Esophagus mucosa (tissue), 1 donor: ENCODE measurements around the gene INAFM2. TPM values are rescaled to one million over a fixed set of nuclear protein-coding genes. Genes with fewer than 3 reads are reported as not detected.

Experiments
- ATAC-seq: fragments of 200-7000 bp; cut with Tn5 transposase; one replicate; pipeline ENCODE4 v1.9.1; 2020
- total RNA-seq: library from RNA; stranded (reverse); gene quantifications from one replicate; pipeline ENCODE4 v1.2.4, GENCODE V29; 2023
- donor health status: DM: yes; HTN: yes; CAD: no.

The INAFM2 gene
- total RNA-seq, 1 donor from 2014 or later, result 7.1 TPM

GRCh38 chr15:40287968-40288367, 35.5 kb upstream of the INAFM2 start:
- ATAC-seq, result no peak

GRCh38 chr15:40289140-40289775, 34.2 kb upstream of the INAFM2 start:
- no peak for ATAC-seq

DNA sequence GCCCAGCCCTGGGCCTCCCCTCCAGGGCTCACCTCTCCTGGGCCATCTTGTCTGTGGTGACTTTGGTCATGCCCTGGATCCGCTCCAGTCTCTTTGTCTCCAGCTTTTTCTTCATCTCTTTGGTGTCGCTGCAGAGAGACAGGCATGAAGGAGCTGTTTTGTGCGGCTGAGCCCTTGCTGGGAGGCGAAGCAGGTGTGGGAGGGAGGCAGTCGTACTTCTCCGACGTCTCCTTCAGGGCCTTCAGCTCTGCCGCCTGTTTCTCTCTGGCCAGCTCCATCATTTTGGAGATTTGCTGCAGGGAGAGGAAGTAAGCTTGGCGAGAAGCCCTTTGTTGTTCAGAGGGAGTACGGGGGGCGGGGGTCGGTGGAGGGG, 33.0 kb upstream of the INAFM2 start:
- ATAC-seq, result no peak

- peak; percentile 71 for ATAC-seq
Measured at GRCh38 chr15:40290918-40291574, 32.4 kb upstream of the INAFM2 start.

GRCh38 chr15:40292246-40292645, 31.2 kb upstream of the INAFM2 start:
- ATAC-seq, result no peak

- no peak for ATAC-seq
Measured at GRCh38 chr15:40293006-40293405, 30.5 kb upstream of the INAFM2 start.

DNA sequence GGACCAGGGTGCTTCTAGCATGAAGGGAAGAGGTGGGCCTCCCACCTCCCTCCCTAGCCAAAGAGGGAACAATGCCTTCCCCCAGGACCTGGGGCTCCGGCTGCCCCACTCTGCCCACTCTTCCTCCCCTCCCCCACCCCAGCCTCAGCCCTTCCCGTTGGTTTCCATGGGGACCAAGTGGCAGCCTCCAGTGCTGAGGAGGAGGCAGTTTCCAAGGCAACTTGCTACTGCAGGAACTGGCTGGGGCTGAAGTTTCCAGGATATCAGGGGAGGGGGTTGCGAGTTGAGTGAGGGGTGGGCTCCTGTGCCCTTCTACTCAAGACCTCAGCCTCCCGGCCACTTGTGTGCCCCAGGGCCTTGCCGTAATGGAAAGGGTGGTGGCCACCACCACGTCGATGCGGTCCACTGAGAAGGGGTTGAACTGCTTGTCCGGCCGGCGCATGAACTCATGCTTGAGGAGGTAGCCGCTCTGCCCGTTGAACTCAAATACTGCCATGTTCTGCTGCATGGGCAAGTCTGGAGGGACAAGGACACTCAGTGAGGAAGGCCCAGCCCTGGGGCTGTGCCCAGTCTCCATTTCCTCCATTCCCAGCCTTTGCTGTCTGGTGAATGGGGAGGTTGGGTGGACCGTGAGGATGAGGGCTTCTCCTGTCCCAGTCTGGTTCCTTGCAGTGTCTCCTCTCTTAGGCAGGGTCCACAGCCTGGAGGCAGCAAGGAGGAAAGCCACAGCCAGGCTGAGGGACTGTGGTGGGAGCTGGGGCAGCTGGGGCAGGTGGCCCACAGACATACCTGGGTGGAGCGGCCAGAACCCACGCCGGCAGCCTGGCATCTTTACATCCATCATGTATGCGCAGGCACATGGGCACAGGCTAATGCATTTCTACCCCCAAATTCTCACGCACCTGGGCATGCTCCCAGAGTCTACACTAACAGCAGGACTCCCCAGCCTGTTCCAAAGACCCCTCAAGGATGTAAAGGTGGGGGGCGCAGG, 29.3 kb upstream of the INAFM2 start:
- ATAC-seq, result no peak

- ATAC-seq, result no peak
Measured at GRCh38 chr15:40295297-40295696, 28.2 kb upstream of the INAFM2 start.

DNA sequence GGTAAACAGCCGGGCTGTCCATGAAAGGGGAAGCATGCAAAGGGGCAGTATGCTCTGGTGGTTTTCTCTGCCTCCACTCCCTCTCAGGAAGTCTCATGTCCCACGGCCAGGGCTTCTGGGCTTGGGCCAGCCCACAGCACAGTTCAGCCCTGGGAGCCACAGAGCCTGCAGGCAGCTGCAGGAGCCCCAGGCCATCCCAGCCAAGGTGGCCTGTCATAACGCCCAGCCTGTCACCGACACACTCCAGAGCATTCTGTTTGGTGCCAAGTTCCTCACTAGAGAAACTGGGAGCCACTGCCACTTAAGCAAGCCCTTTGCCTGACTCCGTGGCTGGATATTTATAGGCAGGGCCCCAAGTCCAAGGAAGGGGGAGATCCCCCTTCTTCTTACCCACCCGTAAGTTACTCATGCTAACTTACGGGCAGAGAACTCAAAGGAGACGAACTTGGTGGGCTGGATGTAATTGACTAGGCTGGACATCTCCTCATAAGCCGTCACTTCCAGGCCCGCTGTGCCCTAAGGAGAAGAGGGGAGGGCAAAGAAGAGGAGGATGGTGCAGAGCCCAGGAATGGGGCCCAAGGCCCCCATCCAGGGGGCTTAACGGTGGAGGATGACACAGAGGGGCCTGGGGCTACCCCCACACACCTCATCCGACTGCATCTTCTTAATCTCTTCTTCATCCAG, 27.5 kb upstream of the INAFM2 start:
- no peak for ATAC-seq

DNA sequence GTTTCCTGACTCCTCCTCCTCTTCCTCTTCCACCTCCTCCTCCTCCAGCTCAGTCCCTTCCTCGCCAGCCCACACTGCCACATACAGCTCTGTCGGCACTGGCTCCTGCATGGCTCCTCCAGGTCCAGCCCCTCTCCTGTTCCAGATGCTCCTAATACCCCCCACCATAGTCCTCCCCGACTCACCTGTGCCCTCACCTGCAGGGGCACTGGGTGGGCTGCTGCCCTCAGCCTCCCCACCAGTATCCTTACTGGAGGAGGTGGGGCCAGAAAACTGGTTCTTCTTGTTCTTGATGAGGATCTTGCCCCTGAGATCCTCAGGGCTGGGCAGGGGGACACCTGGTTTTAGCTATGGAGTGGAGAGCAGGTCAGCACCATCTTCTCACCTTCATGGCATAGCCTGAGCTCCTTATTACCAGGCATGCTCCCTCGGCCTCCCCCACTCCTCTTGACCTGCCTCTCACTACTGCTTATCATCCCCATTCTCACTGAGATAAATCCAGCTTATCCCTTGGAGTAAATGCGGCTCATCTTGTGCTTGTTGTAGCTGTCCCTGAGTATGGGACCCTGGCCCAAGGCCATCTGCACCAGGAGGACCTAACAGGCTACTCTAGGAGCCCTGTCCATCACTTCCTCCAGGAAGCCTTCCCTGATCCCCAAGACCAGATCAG, 26.8 kb upstream of the INAFM2 start:
- ATAC-seq, result no peak

- no peak for ATAC-seq
Measured at GRCh38 chr15:40297356-40297755, 26.1 kb upstream of the INAFM2 start.

GRCh38 chr15:40298216-40298935, 25.1 kb upstream of the INAFM2 start:
- no peak for ATAC-seq

DNA sequence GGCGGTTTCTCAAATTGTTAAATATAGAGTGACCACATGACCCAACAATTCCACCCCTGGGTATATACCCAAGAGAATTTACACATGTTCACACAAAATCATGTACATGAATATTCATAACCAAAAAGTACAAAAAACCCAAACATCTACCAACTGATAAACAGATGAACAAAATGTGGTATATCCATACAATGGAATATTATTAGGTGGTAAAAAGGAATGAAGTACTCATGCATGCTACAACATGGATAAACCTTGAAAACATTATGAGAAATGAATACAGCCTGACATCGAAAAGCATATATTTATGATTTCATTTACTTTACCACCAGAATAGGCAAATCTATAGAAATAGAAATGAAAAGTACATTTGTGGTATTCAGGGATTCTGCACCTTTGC, 23.1 kb upstream of the INAFM2 start:
- no peak for ATAC-seq

GRCh38 chr15:40300771-40301170, 22.7 kb upstream of the INAFM2 start:
- no peak for ATAC-seq

DNA sequence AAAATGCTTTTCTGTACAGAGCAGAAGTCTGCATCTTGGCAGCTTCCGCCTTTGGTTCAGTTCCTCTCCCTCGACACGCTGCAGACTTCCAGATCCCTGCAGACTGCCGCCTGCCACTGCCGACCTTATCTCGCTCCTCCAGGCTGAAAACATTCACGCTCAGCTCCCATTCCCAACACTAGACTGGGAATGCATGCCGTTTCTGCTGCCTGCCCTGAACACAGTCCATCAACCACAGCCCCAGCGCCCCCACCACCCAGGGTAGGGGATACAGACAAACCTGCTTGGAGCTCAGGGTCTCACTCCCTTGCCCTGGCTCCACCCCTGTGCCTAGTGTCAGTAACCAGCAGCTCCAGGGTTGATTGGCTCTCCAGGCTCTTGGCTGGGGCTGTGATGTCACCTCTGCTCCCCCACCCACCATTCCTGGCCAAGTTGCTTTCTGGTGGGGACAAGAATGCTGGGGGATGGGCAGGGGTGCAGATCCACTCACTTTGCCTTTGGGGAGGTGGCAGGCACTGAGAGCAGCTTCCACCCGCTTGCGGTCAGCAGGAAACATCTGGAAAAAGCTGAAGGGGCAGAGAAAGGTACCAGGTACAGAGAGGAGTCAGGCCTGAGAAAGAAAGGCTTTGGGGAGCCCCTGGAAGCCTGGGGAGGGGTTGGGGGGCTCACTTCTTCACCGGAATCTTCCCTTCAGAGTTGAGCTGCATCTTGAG, 21.9 kb upstream of the INAFM2 start:
- ATAC-seq, result no peak

- ATAC-seq, result no peak
Measured at GRCh38 chr15:40302288-40302886, 21.1 kb upstream of the INAFM2 start.

GRCh38 chr15:40302981-40303380, 20.5 kb upstream of the INAFM2 start:
- ATAC-seq, result no peak

DNA sequence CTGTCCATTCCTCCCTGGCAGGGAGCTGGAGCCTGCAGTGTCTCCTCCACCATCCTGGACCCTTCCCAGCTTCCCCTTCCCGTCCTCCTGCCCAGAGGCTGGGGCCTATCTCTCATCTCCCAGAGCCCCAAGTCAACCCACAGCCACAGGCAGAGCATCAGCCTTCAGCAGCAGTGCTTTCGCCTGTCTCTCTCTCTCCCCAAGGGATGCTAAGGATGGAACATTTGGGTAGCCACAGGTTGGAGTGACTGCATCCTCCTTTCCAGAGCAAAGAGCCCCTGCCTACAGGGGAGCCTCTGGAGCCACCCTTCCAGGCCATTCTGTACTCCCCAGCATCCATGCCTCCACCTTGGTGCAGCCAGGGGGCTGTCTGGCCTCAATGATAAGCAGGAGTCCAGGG, 19.9 kb upstream of the INAFM2 start:
- ATAC-seq, result no peak

GRCh38 chr15:40305281-40305680, 18.2 kb upstream of the INAFM2 start:
- ATAC-seq, result no peak

DNA sequence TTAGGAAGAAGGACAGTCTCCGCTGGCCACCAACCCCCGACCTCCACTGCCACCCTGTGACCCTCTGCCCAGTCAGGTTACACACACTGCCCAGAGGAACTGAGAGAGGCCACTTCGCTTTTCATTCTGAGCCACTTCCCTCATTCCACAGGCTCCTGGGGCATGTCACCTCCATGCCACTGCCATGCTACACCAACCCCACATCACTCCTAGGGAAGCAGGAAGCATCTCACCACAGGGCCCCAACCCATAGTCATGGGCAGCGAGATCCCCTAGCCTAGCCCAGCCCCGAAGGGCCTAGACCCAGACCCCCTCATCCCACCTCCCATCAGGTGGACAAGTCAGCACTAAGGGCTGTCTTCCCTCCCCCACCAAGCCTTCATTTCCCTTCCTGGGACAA, 17.1 kb upstream of the INAFM2 start:
- ATAC-seq, result no peak

DNA sequence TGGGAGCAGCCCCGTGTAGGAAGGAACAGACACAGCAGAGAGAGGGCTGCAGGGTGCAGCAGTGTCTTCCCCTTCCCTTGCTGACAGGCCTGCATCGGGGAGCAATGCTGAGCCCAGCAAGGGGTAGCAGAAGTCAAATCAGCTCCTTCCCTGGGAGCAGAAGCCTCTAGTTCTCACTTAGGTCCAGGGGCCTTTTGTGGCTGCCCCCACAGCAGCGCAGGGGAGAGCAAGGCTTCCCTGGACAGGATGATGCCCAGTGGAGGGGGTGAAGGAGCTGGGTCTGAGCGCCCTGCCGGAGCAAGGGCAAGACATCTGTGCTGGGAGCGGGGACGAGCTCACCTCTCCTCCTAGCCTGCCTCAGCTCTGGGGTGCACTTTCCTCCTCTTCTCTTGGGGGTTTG, 16.6 kb upstream of the INAFM2 start:
- ATAC-seq, result no peak
